Ectodermal cell (in vitro differentiated cells): ENCODE measurements around the gene SIGLEC6.

Experiments
- H3K27ac ChIP-seq: 2 replicates; pipeline ENCODE4 v1.7.0; 2013; ENCODE audit warnings: mild to moderate bottlenecking, low read depth, low read length; ENCODE audit not compliant: insufficient read depth, poor library complexity, severe bottlenecking
- H3K27me3 ChIP-seq: 2 replicates; pipeline ENCODE4 v1.7.0; 2013; ENCODE audit warnings: mild to moderate bottlenecking, low read length; ENCODE audit not compliant: insufficient read depth, control insufficient read depth, poor library complexity, severe bottlenecking
- H3K36me3 ChIP-seq: one replicate; pipeline ENCODE4 v1.7.0; 2013; ENCODE audit warnings: low read length; ENCODE audit not compliant: control insufficient read depth, insufficient read depth
- H3K4me1 ChIP-seq: one replicate; pipeline ENCODE4 v1.7.0; 2013; ENCODE audit warnings: low read length; ENCODE audit not compliant: control insufficient read depth, insufficient read depth
- H3K4me3 ChIP-seq: 2 replicates; pipeline ENCODE4 v1.7.0; 2013; ENCODE audit warnings: low read depth, low read length, control low read depth; ENCODE audit not compliant: insufficient read depth
- H3K9me3 ChIP-seq: 2 replicates; pipeline ENCODE4 v1.7.0; 2013; ENCODE audit warnings: mild to moderate bottlenecking, low read length, moderate library complexity; ENCODE audit not compliant: control insufficient read depth
- WGBS, 2 experiments: methylation state at CpG; one replicate each; pipeline ENCODE4 v1.1.7; 2013; ENCODE audit warnings: missing lambda C conversion rate in 2 of 2; 5-methylcytosine and 5-hydroxymethylcytosine counted together

The SIGLEC6 gene

GRCh38 chr19:51478381-51479234 is 52.9 kb downstream of the SIGLEC6 start, which contains the start of gene CEACAM18:
TSS of gene CEACAM18 (plus strand) at chr19:51478539.
- Histone ChIP-seq H3K9me3 (no peaks in the 10 kb centered on the region), H3K27ac (no peak within 1 kb of the TSS), H3K36me3 (no peaks in the 10 kb centered on the region), H3K4me1 (no peaks in the 10 kb centered on the region), H3K4me3 (no peak within 1 kb of the TSS), H3K27me3 (peaks cover 5% of the 10 kb centered on the region)
- 69 to 71% methylated on average over 17 of the region's 17 CpGs for WGBS, 2 experiments

- peaks cover 10% of the 10 kb centered on the region for H3K27me3 ChIP-seq
- no peaks in the 10 kb centered on the region for H3K4me1 ChIP-seq
- no peak overlapping the region for H3K27ac ChIP-seq
- H3K4me3 ChIP-seq = no peak overlapping the region
- 76 to 79% methylated on average over 5 of the region's 5 CpGs for WGBS, 2 experiments
- no peaks in the 10 kb centered on the region for H3K36me3 ChIP-seq
- H3K9me3 ChIP-seq = no peaks in the 10 kb centered on the region
Observed at GRCh38 chr19:51477344-51477743, 54.1 kb downstream of the SIGLEC6 start.

- Histone ChIP-seq H3K36me3 (no peaks in the 10 kb centered on the region), H3K4me1 (no peaks in the 10 kb centered on the region), H3K9me3 (no peaks in the 10 kb centered on the region), H3K27ac (no peak overlapping the region), H3K27me3 (peaks cover 14% of the 10 kb centered on the region), H3K4me3 (no peak overlapping the region)
- 89 to 93% methylated on average over 3 of the region's 3 CpGs for WGBS, 2 experiments
Observed at GRCh38 chr19:51476164-51476563, 55.3 kb downstream of the SIGLEC6 start.

DNA sequence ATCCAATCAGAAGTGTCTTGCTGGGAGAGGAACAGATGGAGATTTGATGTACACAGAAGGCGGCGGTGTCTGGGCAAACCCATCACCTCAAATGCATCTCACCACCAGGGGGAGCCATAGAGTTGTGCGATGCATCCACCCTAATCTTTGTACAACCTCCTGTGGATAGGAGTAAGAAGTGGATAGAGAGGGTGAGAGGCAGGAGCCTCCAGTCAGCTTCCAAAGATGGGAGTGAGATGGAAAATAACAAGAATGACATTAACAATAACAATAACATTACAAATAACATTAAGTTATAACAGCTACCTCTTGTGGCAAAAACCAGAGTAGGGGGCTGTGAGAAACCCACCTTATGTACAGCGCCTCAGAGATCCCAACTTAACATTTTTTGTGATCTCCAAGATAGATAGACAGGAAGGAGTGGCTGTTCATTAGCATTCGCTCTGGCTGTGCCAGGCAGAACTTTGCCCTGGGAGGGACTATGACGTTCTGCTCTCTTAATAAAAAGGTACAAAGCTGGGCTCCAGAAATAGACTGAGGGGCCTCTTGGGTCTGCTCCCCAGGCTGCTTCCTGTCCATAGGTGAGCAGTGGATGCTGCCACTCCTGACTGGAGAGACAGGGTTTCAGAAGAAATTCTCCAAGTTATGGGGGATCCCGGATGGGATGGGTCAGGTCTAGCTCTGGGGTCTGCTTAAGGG is 58.3 kb downstream of the SIGLEC6 start:
- H3K9me3 ChIP-seq = no peaks in the 10 kb centered on the region
- peaks cover 11% of the 10 kb centered on the region for H3K27me3 ChIP-seq
- WGBS, 2 experiments = 41 to 43% methylated on average over 7 of the region's 7 CpGs
- H3K4me3 ChIP-seq = no peak overlapping the region
- H3K27ac ChIP-seq = no peak overlapping the region
- H3K36me3 ChIP-seq = no peaks in the 10 kb centered on the region
- H3K4me1 ChIP-seq = no peaks in the 10 kb centered on the region

DNA sequence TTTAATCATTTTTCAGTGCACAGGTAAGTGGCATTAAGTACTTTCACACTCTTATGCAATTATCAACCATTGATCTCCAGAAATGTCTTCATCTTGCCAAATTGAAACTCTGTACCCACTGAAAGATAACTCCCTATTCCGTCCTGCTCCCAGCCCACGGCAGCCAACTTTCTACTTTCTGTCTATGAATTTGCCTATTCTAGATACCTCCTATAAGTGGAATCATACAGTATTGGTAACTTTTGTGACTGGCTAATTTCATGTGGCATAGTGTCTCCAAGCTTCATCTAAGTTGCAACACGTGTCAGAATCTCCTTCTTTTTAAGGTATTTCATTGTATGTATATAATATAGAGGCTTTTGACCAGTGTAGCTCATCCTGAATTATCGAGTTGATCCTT is 58.9 kb downstream of the SIGLEC6 start:
- H3K27me3 ChIP-seq = peaks cover 14% of the 10 kb centered on the region
- H3K27ac ChIP-seq = no peak overlapping the region
- no peaks in the 10 kb centered on the region for H3K4me1 ChIP-seq
- no peaks in the 10 kb centered on the region for H3K9me3 ChIP-seq
- H3K36me3 ChIP-seq = no peaks in the 10 kb centered on the region
- 25 to 30% methylated on average over 3 to 4 of the region's 4 CpGs for WGBS, 2 experiments
- H3K4me3 ChIP-seq = no peak overlapping the region

GRCh38 chr19:51471527-51471926 is 59.9 kb downstream of the SIGLEC6 start:
- H3K27ac ChIP-seq = no peak overlapping the region
- no peaks in the 10 kb centered on the region for H3K9me3 ChIP-seq
- peaks cover 24% of the 10 kb centered on the region for H3K27me3 ChIP-seq
- WGBS, 2 experiments = 91% methylated on average over 1 of the region's 1 CpG; no CpG with 5 or more reads in 1 of the 2 experiments
- no peaks in the 10 kb centered on the region for H3K4me1 ChIP-seq
- H3K36me3 ChIP-seq = no peaks in the 10 kb centered on the region
- H3K4me3 ChIP-seq = no peak overlapping the region

DNA sequence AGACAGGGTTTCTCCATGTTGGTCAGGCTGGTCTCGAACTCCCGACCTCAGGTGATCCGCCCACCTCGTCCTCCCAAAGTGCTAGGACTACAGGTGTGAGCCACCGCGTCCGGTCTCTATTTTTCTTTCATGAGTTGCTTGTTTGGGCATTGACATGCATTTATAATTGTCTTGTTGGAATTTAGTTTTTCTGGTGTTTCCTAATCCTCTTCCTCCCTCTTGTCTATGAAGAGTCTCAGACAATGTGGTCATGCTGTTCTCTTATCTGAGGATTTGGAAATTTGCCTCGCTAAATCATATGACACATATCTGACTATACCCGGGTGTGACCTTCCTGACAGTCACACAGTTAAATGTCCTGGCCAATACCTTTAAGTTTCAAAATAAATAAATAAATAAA is 60.5 kb downstream of the SIGLEC6 start:
- peaks cover 29% of the 10 kb centered on the region for H3K27me3 ChIP-seq
- no peak overlapping the region for H3K27ac ChIP-seq
- H3K4me1 ChIP-seq = no peaks in the 10 kb centered on the region
- H3K36me3 ChIP-seq = no peaks in the 10 kb centered on the region
- H3K9me3 ChIP-seq = no peaks in the 10 kb centered on the region
- H3K4me3 ChIP-seq = no peak overlapping the region
- WGBS, 2 experiments = 87 to 91% methylated on average over 9 of the region's 9 CpGs

GRCh38 chr19:51469629-51470028 is 61.8 kb downstream of the SIGLEC6 start:
- H3K4me1 ChIP-seq = no peaks in the 10 kb centered on the region
- no peak overlapping the region for H3K27ac ChIP-seq
- peaks cover 43% of the 10 kb centered on the region for H3K27me3 ChIP-seq
- no peaks in the 10 kb centered on the region for H3K36me3 ChIP-seq
- WGBS, 2 experiments = 68 to 74% methylated on average over 1 of the region's 1 CpG
- no peaks in the 10 kb centered on the region for H3K9me3 ChIP-seq
- no peak overlapping the region for H3K4me3 ChIP-seq

DNA sequence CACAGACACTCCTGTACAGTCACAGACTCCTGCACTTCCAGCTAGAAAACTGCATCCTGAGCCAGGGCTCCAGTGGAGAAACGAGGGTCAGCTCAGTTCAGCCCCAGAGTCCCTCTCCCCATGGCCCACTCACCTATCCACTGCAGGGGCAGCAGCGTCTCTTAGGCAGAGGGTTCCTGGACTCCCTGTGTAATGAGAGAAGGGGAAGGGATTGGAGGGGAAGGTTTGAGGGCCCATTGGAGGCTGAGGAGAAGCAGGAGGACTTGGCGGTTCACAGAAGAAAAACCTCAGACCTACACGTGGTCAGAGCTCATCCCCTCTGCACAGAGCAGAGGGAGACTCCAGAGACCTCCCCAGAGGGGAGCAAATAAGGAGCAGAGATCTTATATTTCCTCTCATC is 62.3 kb downstream of the SIGLEC6 start:
- 58 to 59% methylated on average over 4 of the region's 4 CpGs for WGBS, 2 experiments

GRCh38 chr19:51468545-51468920 is 62.9 kb downstream of the SIGLEC6 start:
- H3K9me3 ChIP-seq = no peaks in the 10 kb centered on the region
- no peaks in the 10 kb centered on the region for H3K4me1 ChIP-seq
- H3K27ac ChIP-seq = no peak overlapping the region
- H3K27me3 ChIP-seq = peaks cover 48% of the 10 kb centered on the region
- no peaks in the 10 kb centered on the region for H3K36me3 ChIP-seq
- H3K4me3 ChIP-seq = no peak overlapping the region
- 77 to 90% methylated on average over 2 of the region's 2 CpGs for WGBS, 2 experiments

More for the DNA sequence above, 62.3 kb downstream of the SIGLEC6 start:
- Histone ChIP-seq H3K4me3 (no peak overlapping the region), H3K9me3 (no peaks in the 10 kb centered on the region), H3K36me3 (no peaks in the 10 kb centered on the region), H3K27ac (no peak overlapping the region), H3K4me1 (no peaks in the 10 kb centered on the region), H3K27me3 (peaks cover 47% of the 10 kb centered on the region)
